Measurements from ENCODE around the gene AFDN. TPM values are rescaled to one million over a fixed set of nuclear protein-coding genes. Genes with fewer than 3 reads are reported as not detected.

The AFDN gene
- total and polyA plus RNA-seq, 3 donors from 2014 or later = 87.6 to 333 (median 291) TPM

DNA sequence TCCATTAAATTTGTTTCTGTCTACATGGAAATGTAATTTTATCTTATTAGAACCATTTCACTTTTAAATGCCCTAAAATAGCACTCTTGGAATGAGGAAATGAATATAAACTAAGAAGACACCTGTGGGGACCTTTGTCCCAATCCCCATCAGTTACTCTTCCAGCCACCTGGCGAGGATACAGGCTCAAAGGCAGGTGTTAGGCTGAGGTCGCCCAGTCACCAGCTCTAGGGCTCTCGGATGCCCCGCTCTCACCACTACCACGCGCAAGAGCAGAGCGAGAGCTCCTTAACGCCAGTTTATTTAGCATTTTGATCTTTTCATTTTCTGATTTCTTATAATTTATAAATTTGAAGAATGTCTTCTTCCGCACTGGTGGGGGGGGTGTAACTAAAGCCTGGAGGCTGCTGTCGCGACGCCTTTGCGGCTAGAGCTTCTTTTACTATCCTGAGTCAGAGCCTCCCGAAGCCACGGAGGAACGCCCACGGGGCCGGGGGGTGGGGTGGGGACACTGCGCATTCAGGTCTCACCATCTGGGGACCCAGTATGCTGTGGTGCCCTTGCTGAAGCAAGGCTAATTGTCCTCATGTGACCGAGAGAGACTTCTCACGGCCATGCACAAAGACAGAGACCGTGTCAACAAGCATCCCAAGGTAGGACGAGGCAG lies 38.7 kb upstream of the AFDN start:
- peaks cover 6% of the 10 kb centered on the region for H3K4me1 ChIP-seq
- H3K4me3 ChIP-seq = no peak overlapping the region
- H3K36me3 ChIP-seq (ENCODE audit: low read depth, missing control alignments) = no peaks in the 10 kb centered on the region
- intact Hi-C loops (cut with DNase I; ENCODE audit: low total_unique reads) = no loop called here
- DNase-seq = peak; percentile 16
- no peaks in the 10 kb centered on the region for H3K27me3 ChIP-seq
- TF ChIP-seq POLR2A (IDR thresholded peaks at IDR 0.05) = no peak
- TF ChIP-seq, protein P1, sequence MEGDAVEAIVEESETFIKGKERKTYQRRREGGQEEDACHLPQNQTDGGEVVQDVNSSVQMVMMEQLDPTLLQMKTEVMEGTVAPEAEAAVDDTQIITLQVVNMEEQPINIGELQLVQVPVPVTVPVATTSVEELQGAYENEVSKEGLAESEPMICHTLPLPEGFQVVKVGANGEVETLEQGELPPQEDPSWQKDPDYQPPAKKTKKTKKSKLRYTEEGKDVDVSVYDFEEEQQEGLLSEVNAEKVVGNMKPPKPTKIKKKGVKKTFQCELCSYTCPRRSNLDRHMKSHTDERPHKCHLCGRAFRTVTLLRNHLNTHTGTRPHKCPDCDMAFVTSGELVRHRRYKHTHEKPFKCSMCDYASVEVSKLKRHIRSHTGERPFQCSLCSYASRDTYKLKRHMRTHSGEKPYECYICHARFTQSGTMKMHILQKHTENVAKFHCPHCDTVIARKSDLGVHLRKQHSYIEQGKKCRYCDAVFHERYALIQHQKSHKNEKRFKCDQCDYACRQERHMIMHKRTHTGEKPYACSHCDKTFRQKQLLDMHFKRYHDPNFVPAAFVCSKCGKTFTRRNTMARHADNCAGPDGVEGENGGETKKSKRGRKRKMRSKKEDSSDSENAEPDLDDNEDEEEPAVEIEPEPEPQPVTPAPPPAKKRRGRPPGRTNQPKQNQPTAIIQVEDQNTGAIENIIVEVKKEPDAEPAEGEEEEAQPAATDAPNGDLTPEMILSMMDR (IDR thresholded peaks at IDR 0.05) = no peak
- H3K9me3 ChIP-seq = no peaks in the 10 kb centered on the region
- no peak overlapping the region for H3K27ac ChIP-seq
- WGBS, 2 donors = 88 to 94% methylated on average over 23 of the region's 23 CpGs

- 66 to 74% methylated on average over 2 of the region's 2 CpGs for WGBS, 2 donors
- Histone ChIP-seq H3K27me3 (no peaks in the 10 kb centered on the region), H3K27ac (no peak overlapping the region), H3K4me3 (no peak overlapping the region), H3K36me3 (ENCODE audit: low read depth, missing control alignments) (no peaks in the 10 kb centered on the region), H3K4me1 (peaks cover 6% of the 10 kb centered on the region), H3K9me3 (no peaks in the 10 kb centered on the region)
- no peak for DNase-seq
- intact Hi-C loops (cut with DNase I; ENCODE audit: low total_unique reads) = no loop called here
- no peak for TF ChIP-seq POLR2A (IDR thresholded peaks at IDR 0.05)
- TF ChIP-seq, protein P1 (IDR thresholded peaks at IDR 0.05) = no peak
These were observed 38.2 kb upstream of the AFDN start for GRCh38 chr6:167788563-167788903.

DNA sequence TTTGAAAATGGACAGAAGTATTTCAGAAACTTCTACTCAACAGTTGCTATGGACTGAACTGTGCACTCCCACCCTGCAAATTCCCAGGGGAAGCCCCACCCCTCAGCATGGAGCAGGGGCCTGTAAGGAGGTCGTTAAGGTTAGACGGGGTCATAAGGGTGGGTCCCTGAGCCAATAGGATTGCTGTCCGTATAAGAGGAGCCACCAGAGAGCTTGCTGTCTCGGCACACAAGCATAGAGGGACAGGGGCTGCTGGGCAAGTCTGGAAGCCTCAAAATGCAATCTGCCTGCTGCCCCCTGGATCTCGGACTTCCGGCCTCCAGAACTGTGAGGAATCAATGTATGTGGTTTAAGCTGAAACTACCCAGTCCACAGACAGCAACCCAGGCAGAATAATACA lies 37.4 kb upstream of the AFDN start:
- no peak overlapping the region for H3K4me3 ChIP-seq
- H3K9me3 ChIP-seq = no peaks in the 10 kb centered on the region
- intact Hi-C loops (cut with DNase I; ENCODE audit: low total_unique reads) = no loop called here
- TF ChIP-seq, protein P1 (IDR thresholded peaks at IDR 0.05) = no peak
- TF ChIP-seq POLR2A (IDR thresholded peaks at IDR 0.05) = no peak
- no peaks in the 10 kb centered on the region for H3K27me3 ChIP-seq
- no peaks in the 10 kb centered on the region for H3K36me3 ChIP-seq (ENCODE audit: low read depth, missing control alignments)
- no peak overlapping the region for H3K27ac ChIP-seq
- whole genome bisulfite sequencing, 2 donors = 83 to 84% methylated on average over 6 of the region's 6 CpGs
- H3K4me1 ChIP-seq = peaks cover 6% of the 10 kb centered on the region
- DNase-seq = no peak

- intact Hi-C loops (cut with DNase I; ENCODE audit: low total_unique reads) = no loop called here
- Histone ChIP-seq H3K36me3 (ENCODE audit: low read depth, missing control alignments) (no peaks in the 10 kb centered on the region), H3K27me3 (no peaks in the 10 kb centered on the region), H3K9me3 (no peaks in the 10 kb centered on the region), H3K27ac (no peak overlapping the region), H3K4me3 (no peak overlapping the region), H3K4me1 (peaks cover 8% of the 10 kb centered on the region)
- WGBS, 2 donors = 81 to 89% methylated on average over 10 to 11 of the region's 11 CpGs
- peak; percentile 3 for DNase-seq
- TF ChIP-seq POLR2A (IDR thresholded peaks at IDR 0.05) = no peak
- TF ChIP-seq, protein P1 (IDR thresholded peaks at IDR 0.05) = no peak
These were observed 35.5 kb upstream of the AFDN start for GRCh38 chr6:167791091-167791779.
